HepG2 (cell line): Measurements from ENCODE around the gene SIRPB2. TPM values are rescaled to one million over a fixed set of nuclear protein-coding genes. Genes with fewer than 3 reads are reported as not detected.

Experiments used
- FOXK1 ChIP-seq: sonication (generic); formaldehyde crosslinking; IDR thresholded peaks from 2 replicates; pipeline ENCODE4 v1.4.0; 2020; ENCODE audit warnings: low read depth, missing genetic modification reagents, borderline replicate concordance
- GATAD2A ChIP-seq: IDR thresholded peaks from 2 replicates; pipeline ENCODE4 v1.6.1; 2016
- MBD4 ChIP-seq: IDR thresholded peaks from 2 replicates; pipeline ENCODE4 v1.6.1; 2012; ENCODE audit warnings: low read length, inconsistent platforms, borderline replicate concordance
- PRMT3 ChIP-seq: sonication (generic); formaldehyde crosslinking; IDR thresholded peaks from 2 replicates; pipeline ENCODE4 v1.8.1; 2022; ENCODE audit warnings: low read depth, mild to moderate bottlenecking, moderate library complexity, missing genetic modification reagents, borderline replicate concordance
- RAD21 ChIP-seq: fragments of 450-650 bp; formaldehyde crosslinking; IDR thresholded peaks from 2 replicates; pipeline ENCODE4 v1.5.0; 2020; ENCODE audit warnings: mild to moderate bottlenecking
- RBM39 ChIP-seq: fragments of 200-400 bp; formaldehyde crosslinking; IDR thresholded peaks from one replicate; pipeline ENCODE4 v1.6.1; 2018; ENCODE audit warnings: antibody characterized with exemption, mild to moderate bottlenecking, low read depth, low read length; ENCODE audit not compliant: poor library complexity, severe bottlenecking
- SP4 ChIP-seq: sonication (generic); formaldehyde crosslinking; IDR thresholded peaks from 2 replicates; pipeline ENCODE4 v1.8.1; 2023; ENCODE audit warnings: mild to moderate bottlenecking, missing genetic modification reagents
- ZNF724P ChIP-seq: sonication (generic); formaldehyde crosslinking; IDR thresholded peaks from 2 replicates; pipeline ENCODE4 v1.8.0; 2022; ENCODE audit warnings: missing genetic modification reagents, borderline replicate concordance
- ZNF850 ChIP-seq: sonication (generic); formaldehyde crosslinking; conservative IDR thresholded peaks from 2 replicates; pipeline ENCODE4 v1.9.0; 2021; ENCODE audit warnings: mild to moderate bottlenecking, missing genetic modification reagents
- polyA plus RNA-seq, 8 experiments: library from polyadenylated mRNA; depleted of rRNA in 3 of 8; stranded (reverse) in 7 of 8; unstranded in 1 of 8; fragments of >200 nt; fragmentation: Illumina TruSeq in 4 of 8; extraction: Trizol in 4 of 8; gene quantifications; 2 replicates each; pipeline versions ENCODE4 v1.2.1 to v1.2.3, GENCODE V29; 2011 to 2016; ENCODE audit warnings: low read depth in 4 of 8, missing spikeins in 1 of 8, mixed read lengths in 1 of 8; ENCODE audit not compliant: insufficient read depth in 1 of 8
- total RNA-seq, 5 experiments: library from RNA; depleted of rRNA; stranded (reverse); fragments of >200 nt; fragmentation: Illumina TruSeq; extraction: Trizol; gene quantifications; 2 replicates each; pipeline ENCODE4 v1.2.3, GENCODE V29; 2016; ENCODE audit warnings: low read depth in 1 of 5
- TF ChIP-seq, protein P1 (sequence below): sonication (generic); formaldehyde crosslinking; IDR thresholded peaks from 2 replicates; pipeline ENCODE4 v1.5.0; 2020; ENCODE audit warnings: mild to moderate bottlenecking, missing genetic modification reagents, moderate library complexity
- TF ChIP-seq, protein P2 (sequence below): sonication (generic); formaldehyde crosslinking; conservative IDR thresholded peaks from 2 replicates; pipeline ENCODE4 v1.5.0; 2020; ENCODE audit warnings: missing genetic modification reagents
- TF ChIP-seq, protein P3 (sequence below): sonication (generic); formaldehyde crosslinking; IDR thresholded peaks from 2 replicates; pipeline ENCODE4 v1.5.1; 2020; ENCODE audit warnings: mild to moderate bottlenecking, missing genetic modification reagents, borderline replicate concordance
- TF ChIP-seq, protein P4 (sequence below): sonication (generic); formaldehyde crosslinking; IDR thresholded peaks from 2 replicates; pipeline ENCODE4 v1.5.1; 2020; ENCODE audit warnings: missing genetic modification reagents, mild to moderate bottlenecking, borderline replicate concordance
- TF ChIP-seq, protein P5 (sequence below): sonication (generic); formaldehyde crosslinking; IDR thresholded peaks from 2 replicates; pipeline ENCODE4 v1.5.1; 2020; ENCODE audit warnings: missing genetic modification reagents, mild to moderate bottlenecking, borderline replicate concordance

The SIRPB2 gene
- total and polyA plus RNA-seq, 2 of the 13 experiments (the other 11 are each of a cell fraction or from before 2014, with no cell fraction given): not detected

DNA sequence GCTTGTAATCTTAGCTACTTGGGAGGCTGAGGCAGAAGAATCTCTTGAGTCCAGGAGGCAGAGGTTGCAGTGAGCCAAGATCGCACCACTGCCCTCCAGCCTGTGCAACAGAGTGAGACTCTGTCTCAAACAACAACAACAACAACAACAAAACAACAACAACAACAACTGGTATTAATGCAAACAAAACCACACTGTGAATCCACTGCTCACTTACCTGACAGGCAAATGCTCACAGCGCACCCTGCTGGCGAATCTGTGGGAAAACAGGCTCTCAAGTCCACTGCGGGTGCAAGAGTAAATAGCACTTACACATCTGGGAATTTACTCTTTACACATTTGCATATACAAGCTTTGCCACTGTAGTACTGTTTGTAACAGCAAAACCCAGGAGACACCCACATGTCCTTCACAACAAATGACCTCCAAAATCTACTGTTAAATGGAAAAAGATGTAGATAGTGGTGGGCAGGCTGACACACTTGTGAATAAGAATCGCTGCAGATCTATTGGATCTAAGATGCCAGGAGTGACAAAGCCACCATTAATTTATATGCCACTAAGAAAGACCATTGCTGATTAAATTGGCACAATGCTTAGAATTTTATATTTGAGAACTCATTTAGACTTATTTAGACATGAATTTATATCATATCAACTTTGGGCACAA, 53.9 kb downstream of the SIRPB2 start (continued):
- TF ChIP-seq, protein P1, sequence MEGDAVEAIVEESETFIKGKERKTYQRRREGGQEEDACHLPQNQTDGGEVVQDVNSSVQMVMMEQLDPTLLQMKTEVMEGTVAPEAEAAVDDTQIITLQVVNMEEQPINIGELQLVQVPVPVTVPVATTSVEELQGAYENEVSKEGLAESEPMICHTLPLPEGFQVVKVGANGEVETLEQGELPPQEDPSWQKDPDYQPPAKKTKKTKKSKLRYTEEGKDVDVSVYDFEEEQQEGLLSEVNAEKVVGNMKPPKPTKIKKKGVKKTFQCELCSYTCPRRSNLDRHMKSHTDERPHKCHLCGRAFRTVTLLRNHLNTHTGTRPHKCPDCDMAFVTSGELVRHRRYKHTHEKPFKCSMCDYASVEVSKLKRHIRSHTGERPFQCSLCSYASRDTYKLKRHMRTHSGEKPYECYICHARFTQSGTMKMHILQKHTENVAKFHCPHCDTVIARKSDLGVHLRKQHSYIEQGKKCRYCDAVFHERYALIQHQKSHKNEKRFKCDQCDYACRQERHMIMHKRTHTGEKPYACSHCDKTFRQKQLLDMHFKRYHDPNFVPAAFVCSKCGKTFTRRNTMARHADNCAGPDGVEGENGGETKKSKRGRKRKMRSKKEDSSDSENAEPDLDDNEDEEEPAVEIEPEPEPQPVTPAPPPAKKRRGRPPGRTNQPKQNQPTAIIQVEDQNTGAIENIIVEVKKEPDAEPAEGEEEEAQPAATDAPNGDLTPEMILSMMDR (CRISPR knock-in tag): peak; percentile 98
- TF ChIP-seq GATAD2A (0 out of 2 replicates have a peak, but pooled peaks have one; percentile 10), FOXK1 (peak; percentile 44; the same call in 1 of the 2 replicates), ZNF724P (no peak), RBM39 (no peak), ZNF850 (peak; percentile 62; the same call in 1 of the 2 replicates), SP4 (peak; percentile 51; the same call in 1 of the 2 replicates), RAD21 (peak; percentile 85), MBD4 (no peak), PRMT3 (peak; percentile 74; the same call in 1 of the 2 replicates)
- TF ChIP-seq, protein P2, sequence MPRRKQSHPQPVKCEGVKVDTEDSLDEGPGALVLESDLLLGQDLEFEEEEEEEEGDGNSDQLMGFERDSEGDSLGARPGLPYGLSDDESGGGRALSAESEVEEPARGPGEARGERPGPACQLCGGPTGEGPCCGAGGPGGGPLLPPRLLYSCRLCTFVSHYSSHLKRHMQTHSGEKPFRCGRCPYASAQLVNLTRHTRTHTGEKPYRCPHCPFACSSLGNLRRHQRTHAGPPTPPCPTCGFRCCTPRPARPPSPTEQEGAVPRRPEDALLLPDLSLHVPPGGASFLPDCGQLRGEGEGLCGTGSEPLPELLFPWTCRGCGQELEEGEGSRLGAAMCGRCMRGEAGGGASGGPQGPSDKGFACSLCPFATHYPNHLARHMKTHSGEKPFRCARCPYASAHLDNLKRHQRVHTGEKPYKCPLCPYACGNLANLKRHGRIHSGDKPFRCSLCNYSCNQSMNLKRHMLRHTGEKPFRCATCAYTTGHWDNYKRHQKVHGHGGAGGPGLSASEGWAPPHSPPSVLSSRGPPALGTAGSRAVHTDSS (CRISPR knock-in tag): 0 out of 2 replicates have a peak, but pooled peaks have one; percentile 27
- TF ChIP-seq, protein P3, sequence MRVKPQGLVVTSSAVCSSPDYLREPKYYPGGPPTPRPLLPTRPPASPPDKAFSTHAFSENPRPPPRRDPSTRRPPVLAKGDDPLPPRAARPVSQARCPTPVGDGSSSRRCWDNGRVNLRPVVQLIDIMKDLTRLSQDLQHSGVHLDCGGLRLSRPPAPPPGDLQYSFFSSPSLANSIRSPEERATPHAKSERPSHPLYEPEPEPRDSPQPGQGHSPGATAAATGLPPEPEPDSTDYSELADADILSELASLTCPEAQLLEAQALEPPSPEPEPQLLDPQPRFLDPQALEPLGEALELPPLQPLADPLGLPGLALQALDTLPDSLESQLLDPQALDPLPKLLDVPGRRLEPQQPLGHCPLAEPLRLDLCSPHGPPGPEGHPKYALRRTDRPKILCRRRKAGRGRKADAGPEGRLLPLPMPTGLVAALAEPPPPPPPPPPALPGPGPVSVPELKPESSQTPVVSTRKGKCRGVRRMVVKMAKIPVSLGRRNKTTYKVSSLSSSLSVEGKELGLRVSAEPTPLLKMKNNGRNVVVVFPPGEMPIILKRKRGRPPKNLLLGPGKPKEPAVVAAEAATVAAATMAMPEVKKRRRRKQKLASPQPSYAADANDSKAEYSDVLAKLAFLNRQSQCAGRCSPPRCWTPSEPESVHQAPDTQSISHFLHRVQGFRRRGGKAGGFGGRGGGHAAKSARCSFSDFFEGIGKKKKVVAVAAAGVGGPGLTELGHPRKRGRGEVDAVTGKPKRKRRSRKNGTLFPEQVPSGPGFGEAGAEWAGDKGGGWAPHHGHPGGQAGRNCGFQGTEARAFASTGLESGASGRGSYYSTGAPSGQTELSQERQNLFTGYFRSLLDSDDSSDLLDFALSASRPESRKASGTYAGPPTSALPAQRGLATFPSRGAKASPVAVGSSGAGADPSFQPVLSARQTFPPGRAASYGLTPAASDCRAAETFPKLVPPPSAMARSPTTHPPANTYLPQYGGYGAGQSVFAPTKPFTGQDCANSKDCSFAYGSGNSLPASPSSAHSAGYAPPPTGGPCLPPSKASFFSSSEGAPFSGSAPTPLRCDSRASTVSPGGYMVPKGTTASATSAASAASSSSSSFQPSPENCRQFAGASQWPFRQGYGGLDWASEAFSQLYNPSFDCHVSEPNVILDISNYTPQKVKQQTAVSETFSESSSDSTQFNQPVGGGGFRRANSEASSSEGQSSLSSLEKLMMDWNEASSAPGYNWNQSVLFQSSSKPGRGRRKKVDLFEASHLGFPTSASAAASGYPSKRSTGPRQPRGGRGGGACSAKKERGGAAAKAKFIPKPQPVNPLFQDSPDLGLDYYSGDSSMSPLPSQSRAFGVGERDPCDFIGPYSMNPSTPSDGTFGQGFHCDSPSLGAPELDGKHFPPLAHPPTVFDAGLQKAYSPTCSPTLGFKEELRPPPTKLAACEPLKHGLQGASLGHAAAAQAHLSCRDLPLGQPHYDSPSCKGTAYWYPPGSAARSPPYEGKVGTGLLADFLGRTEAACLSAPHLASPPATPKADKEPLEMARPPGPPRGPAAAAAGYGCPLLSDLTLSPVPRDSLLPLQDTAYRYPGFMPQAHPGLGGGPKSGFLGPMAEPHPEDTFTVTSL (CRISPR knock-in tag): 0 out of 2 replicates have a peak, but pooled peaks have one; percentile 29
- TF ChIP-seq, protein P4, sequence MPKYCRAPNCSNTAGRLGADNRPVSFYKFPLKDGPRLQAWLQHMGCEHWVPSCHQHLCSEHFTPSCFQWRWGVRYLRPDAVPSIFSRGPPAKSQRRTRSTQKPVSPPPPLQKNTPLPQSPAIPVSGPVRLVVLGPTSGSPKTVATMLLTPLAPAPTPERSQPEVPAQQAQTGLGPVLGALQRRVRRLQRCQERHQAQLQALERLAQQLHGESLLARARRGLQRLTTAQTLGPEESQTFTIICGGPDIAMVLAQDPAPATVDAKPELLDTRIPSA (CRISPR knock-in tag): no peak
- TF ChIP-seq, protein P5, sequence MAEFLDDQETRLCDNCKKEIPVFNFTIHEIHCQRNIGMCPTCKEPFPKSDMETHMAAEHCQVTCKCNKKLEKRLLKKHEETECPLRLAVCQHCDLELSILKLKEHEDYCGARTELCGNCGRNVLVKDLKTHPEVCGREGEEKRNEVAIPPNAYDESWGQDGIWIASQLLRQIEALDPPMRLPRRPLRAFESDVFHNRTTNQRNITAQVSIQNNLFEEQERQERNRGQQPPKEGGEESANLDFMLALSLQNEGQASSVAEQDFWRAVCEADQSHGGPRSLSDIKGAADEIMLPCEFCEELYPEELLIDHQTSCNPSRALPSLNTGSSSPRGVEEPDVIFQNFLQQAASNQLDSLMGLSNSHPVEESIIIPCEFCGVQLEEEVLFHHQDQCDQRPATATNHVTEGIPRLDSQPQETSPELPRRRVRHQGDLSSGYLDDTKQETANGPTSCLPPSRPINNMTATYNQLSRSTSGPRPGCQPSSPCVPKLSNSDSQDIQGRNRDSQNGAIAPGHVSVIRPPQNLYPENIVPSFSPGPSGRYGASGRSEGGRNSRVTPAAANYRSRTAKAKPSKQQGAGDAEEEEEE (CRISPR knock-in tag): peak; percentile 46; the same call in 1 of the 2 replicates
